Measurements from ENCODE around the gene INHA.

INHA gene

GRCh38 chr2:219592736-219593135, 20.6 kb downstream of the INHA start:
- TF ChIP-seq HDGF (IDR thresholded peaks at IDR 0.05; ENCODE audit: borderline replicate concordance), result no peak
- ChIA-PET CTCF (no interaction called here), POLR2A (no interaction called here)
- no peak for DNase-seq (ENCODE audit: extremely low spot score)

- CTCF ChIA-PET, result no interaction called here
- TF ChIP-seq CTBP1 (IDR thresholded peaks at IDR 0.05; ENCODE audit: borderline replicate concordance) (no peak), FOXK2 (IDR thresholded peaks at IDR 0.05) (no peak), ZNF384 (IDR thresholded peaks at IDR 0.05) (no peak), SP1 (IDR thresholded peaks at IDR 0.05) (no peak)
- no peak for DNase-seq (ENCODE audit: extremely low spot score)
- POLR2A ChIA-PET, result no interaction called here
Observed at GRCh38 chr2:219593154-219593553, 21.0 kb downstream of the INHA start.

- DNase-seq (ENCODE audit: extremely low spot score), result no peak
- ChIA-PET CTCF (interaction anchor here (0.7 to 1.9 kb wide), 2 partner anchors 14 to 34 kb away, joined by 6 to 9 read pairs; no protein-coding TSS in a partner anchor), POLR2A (interaction anchor here (0.9 to 3.2 kb wide), 3 partner anchors 10 to 24 kb away, joined by 3 to 28 read pairs (median 4); partner anchors contain the start of genes INHA and OBSL1)
- no peak for TF ChIP-seq LEF1 (IDR thresholded peaks at IDR 0.05; ENCODE audit: borderline replicate concordance)
- TF ChIP-seq SP1 (IDR thresholded peaks at IDR 0.05), result no peak
- TF ChIP-seq ZNF384 (IDR thresholded peaks at IDR 0.05), result peak; percentile 72
- TF ChIP-seq ARNT (IDR thresholded peaks at IDR 0.05), result no peak
- no peak for TF ChIP-seq FOXA1 (IDR thresholded peaks at IDR 0.05)
Observed at GRCh38 chr2:219595256-219595655, 23.1 kb downstream of the INHA start.

GRCh38 chr2:219596954-219597551, 24.9 kb downstream of the INHA start:
- TF ChIP-seq FOXM1 (IDR thresholded peaks at IDR 0.05; ENCODE audit: borderline replicate concordance) (no peak), TARDBP (IDR thresholded peaks at IDR 0.05) (no peak), SUZ12 (IDR thresholded peaks at IDR 0.05) (no peak), FOXA1 (IDR thresholded peaks at IDR 0.05) (no peak), PKNOX1 (IDR thresholded peaks at IDR 0.05) (no peak), L3MBTL2 (conservative IDR thresholded peaks at IDR 0.05) (no peak), ARNT (IDR thresholded peaks at IDR 0.05) (no peak), HDGF (IDR thresholded peaks at IDR 0.05; ENCODE audit: borderline replicate concordance) (no peak), FOXK2 (IDR thresholded peaks at IDR 0.05) (no peak), CTBP1 (IDR thresholded peaks at IDR 0.05; ENCODE audit: borderline replicate concordance) (no peak), SP1 (IDR thresholded peaks at IDR 0.05) (no peak), NFRKB (IDR thresholded peaks at IDR 0.05) (no peak), ZNF384 (IDR thresholded peaks at IDR 0.05) (no peak), BHLHE40 (IDR thresholded peaks at IDR 0.05; ENCODE audit: borderline replicate concordance) (no peak), ELF4 (IDR thresholded peaks at IDR 0.05) (no peak), LEF1 (IDR thresholded peaks at IDR 0.05; ENCODE audit: borderline replicate concordance) (no peak)
- CTCF ChIA-PET, result interaction anchor here (1.4 to 2.6 kb wide), 2 partner anchors 37 to 56 kb away, joined by 7 to 11 read pairs; no protein-coding TSS in a partner anchor
- no peak for DNase-seq (ENCODE audit: extremely low spot score)
- POLR2A ChIA-PET, result interaction anchor here (0.9 to 3.2 kb wide), 20 partner anchors 10 to 132 kb away, joined by 3 to 28 read pairs (median 4); partner anchors contain the start of genes CHPF, INHA and OBSL1

- TF ChIP-seq ELF4 (IDR thresholded peaks at IDR 0.05) (peak; percentile 79), L3MBTL2 (conservative IDR thresholded peaks at IDR 0.05) (no peak), PKNOX1 (IDR thresholded peaks at IDR 0.05) (peak; percentile 93), ZNF384 (IDR thresholded peaks at IDR 0.05) (no peak)
- POLR2A ChIA-PET, result interaction anchor here (0.9 to 3.2 kb wide), 20 partner anchors 9 to 157 kb away, joined by 3 to 28 read pairs (median 4); partner anchors contain the start of genes CHPF, INHA and OBSL1
- peak; percentile 96 for DNase-seq (ENCODE audit: extremely low spot score)
- CTCF ChIA-PET, result interaction anchor here (1.4 to 2.6 kb wide), 2 partner anchors 38 to 56 kb away, joined by 7 to 11 read pairs; no protein-coding TSS in a partner anchor
Observed at GRCh38 chr2:219597552-219598307, 25.6 kb downstream of the INHA start, which contains the start of gene STK11IP. TSS of gene STK11IP (plus strand) at chr2:219597857. CDS start at chr2:219598120, 263 bp downstream.

- TF ChIP-seq L3MBTL2 (conservative IDR thresholded peaks at IDR 0.05), result peak; percentile 7; the same call in 1 of the 2 replicates
- TF ChIP-seq FOXK2 (IDR thresholded peaks at IDR 0.05), result no peak
- CTCF ChIA-PET, result interaction anchor here (1.4 to 2.6 kb wide), 2 partner anchors 38 to 57 kb away, joined by 7 to 11 read pairs; no protein-coding TSS in a partner anchor
- POLR2A ChIA-PET, result interaction anchor here (0.9 to 3.2 kb wide), 14 partner anchors 9 to 158 kb away, joined by 3 to 28 read pairs (median 4); partner anchors contain the start of genes INHA and OBSL1
- no peak for DNase-seq (ENCODE audit: extremely low spot score)
Observed at GRCh38 chr2:219598308-219599078, 26.4 kb downstream of the INHA start.

GRCh38 chr2:219603771-219604170, 31.7 kb downstream of the INHA start:
- ChIA-PET CTCF (no interaction called here), POLR2A (no interaction called here)
- TF ChIP-seq LEF1 (IDR thresholded peaks at IDR 0.05; ENCODE audit: borderline replicate concordance) (no peak), ARNT (IDR thresholded peaks at IDR 0.05) (no peak), BHLHE40 (IDR thresholded peaks at IDR 0.05; ENCODE audit: borderline replicate concordance) (no peak), ZNF384 (IDR thresholded peaks at IDR 0.05) (no peak), PKNOX1 (IDR thresholded peaks at IDR 0.05) (no peak), TARDBP (IDR thresholded peaks at IDR 0.05) (no peak), L3MBTL2 (conservative IDR thresholded peaks at IDR 0.05) (no peak), FOXA1 (IDR thresholded peaks at IDR 0.05) (no peak), NFRKB (IDR thresholded peaks at IDR 0.05) (no peak)
- DNase-seq (ENCODE audit: extremely low spot score), result no peak
